Pancreas (tissue), 10 donors: ENCODE results near the gene CRACR2B. TPM values are rescaled to one million over a fixed set of nuclear protein-coding genes. Genes with fewer than 3 reads are reported as not detected.

Source experiments
- ATAC-seq, 4 donors: fragments of 200-7000 bp; cut with Tn5 transposase; one replicate each; pipeline versions ENCODE4 v1.8.0 to v1.9.1; 2020; ENCODE audit warnings: mild to moderate bottlenecking in 4 of 4, moderate library complexity in 4 of 4
- DNase-seq, 6 donors: peaks; one replicate each; pipeline ENCODE4 v3.0.0-alpha.2; 2020
- FAIRE-seq: peaks from 2 replicates; lab custom pipeline; 2012; peaks lifted over from hg19 to GRCh38; lab: Jason Lieb, UNC
- H3K27ac ChIP-seq, 4 donors: fragments of 200-600 bp; sonication (generic); 1 replicate in 3 of 4; 2 replicates in 1 of 4; pipeline versions ENCODE4 v1.5.0 to v1.8.0; 2020
- H3K27me3 ChIP-seq, 4 donors: fragments of 200-600 bp; one replicate each; pipeline ENCODE4 v1.8.0; 2021
- H3K36me3 ChIP-seq, 3 donors: fragments of 200-600 bp; sonication (generic) in 1 of 3; one replicate each; pipeline versions ENCODE4 v1.5.0 to v1.8.0; 2020 to 2021
- H3K4me1 ChIP-seq, 3 donors: fragments of 200-600 bp; one replicate each; pipeline ENCODE4 v1.8.0; 2021
- H3K4me3 ChIP-seq, 4 donors: fragments of 200-600 bp; sonication (generic) in 2 of 4; one replicate each; pipeline versions ENCODE4 v1.5.0 to v1.8.0; 2020 to 2021
- H3K9me3 ChIP-seq, 4 donors: fragments of 200-600 bp; one replicate each; pipeline ENCODE4 v1.8.0; 2021
- WGBS, 2 donors: extraction: QIAGEN DNeasy Blood & Tissue Kit; methylation state at CpG; one replicate each; pipeline ENCODE4 v1.1.7; 2013; 5-methylcytosine and 5-hydroxymethylcytosine counted together
- intact Hi-C, 3 donors: fragments of 100-400 bp; cut with DNase I; formaldehyde crosslinking; loops; one replicate each; pipeline versions ENCODE4 v1.11.1 to v1.14.2; 2022
- polyA plus RNA-seq, 2 donors: library from polyadenylated mRNA; stranded (reverse); fragments of 200-250 nt; gene quantifications; one replicate each; pipeline ENCODE4 v1.2.3, GENCODE V29; 2013
- total RNA-seq, 6 donors: library from RNA; stranded (reverse); fragmentation: NEBNext Ultra II Directional in 4 of 6; extraction: Animal tissue kit (Norgen Biotek cat#: 25700) in 4 of 6; gene quantifications; one replicate each; pipeline versions ENCODE4 v1.2.1 to v1.2.4, GENCODE V29; 2021 to 2023
- TF ChIP-seq, protein P1 (sequence below), 4 donors: fragments of 200-600 bp; sonication (generic) in 3 of 4; IDR thresholded peaks; one replicate each; pipeline versions ENCODE4 v1.5.0 to v1.8.0; 2021; ENCODE audit warnings: antibody characterized with exemption in 4 of 4
- donor health status: healthy with polysubstance abuse.
- donor health status: DM: no; HTN: no; CAD: no; lungs with moderate emphysema.
- donor health status: DM: no; HTN: no; CAD: no.
- donor health status: control.
- donor health status: control.
- donor health status: Bipolar disorder and iron deficiency.
- donor health status: DM: yes; HTN: yes; CAD: no.
- donor health status: DM: no; HTN: no; CAD: no.
- donor health status: DM: no; HTN: no; CAD: no.
- donor health status: DM: yes; HTN: yes; CAD: no.

CRACR2B gene
- 100 to 1,000 TPM in 4 of 6 donors, 10 to 100 TPM in 2; 60.6 to 140 (median 108) TPM for total RNA-seq
- polyA plus RNA-seq, result 100 to 1,000 TPM; 263 to 378 TPM

DNA sequence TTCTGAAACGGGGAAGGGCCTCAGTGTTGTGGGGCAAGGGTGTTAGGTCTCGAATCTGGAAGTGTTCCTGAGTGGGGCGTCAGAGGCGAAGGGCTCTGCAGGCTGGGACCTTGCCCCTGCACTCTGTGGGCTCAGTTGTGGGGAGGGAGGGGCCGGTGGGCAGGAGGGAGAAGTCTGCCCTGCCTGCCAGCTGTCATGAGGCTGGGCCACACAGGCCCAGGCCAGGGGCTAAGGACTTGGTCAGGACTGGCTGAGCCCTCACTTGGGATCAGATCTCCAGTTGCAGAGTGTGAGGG lies at the start of gene CRACR2B:
Gene CRACR2B (plus strand): TSS at position 23 of the 296 bp plus-strand sequence. CDS start 689 bp downstream, outside the sequence.
- no peaks in the 10 kb centered on the region for H3K9me3 ChIP-seq
- no peaks in the 10 kb centered on the region for H3K27me3 ChIP-seq
- peak within 1 kb of the TSS; percentile 51 to 69 (median 60) for H3K4me3 ChIP-seq
- TF ChIP-seq, protein P1, sequence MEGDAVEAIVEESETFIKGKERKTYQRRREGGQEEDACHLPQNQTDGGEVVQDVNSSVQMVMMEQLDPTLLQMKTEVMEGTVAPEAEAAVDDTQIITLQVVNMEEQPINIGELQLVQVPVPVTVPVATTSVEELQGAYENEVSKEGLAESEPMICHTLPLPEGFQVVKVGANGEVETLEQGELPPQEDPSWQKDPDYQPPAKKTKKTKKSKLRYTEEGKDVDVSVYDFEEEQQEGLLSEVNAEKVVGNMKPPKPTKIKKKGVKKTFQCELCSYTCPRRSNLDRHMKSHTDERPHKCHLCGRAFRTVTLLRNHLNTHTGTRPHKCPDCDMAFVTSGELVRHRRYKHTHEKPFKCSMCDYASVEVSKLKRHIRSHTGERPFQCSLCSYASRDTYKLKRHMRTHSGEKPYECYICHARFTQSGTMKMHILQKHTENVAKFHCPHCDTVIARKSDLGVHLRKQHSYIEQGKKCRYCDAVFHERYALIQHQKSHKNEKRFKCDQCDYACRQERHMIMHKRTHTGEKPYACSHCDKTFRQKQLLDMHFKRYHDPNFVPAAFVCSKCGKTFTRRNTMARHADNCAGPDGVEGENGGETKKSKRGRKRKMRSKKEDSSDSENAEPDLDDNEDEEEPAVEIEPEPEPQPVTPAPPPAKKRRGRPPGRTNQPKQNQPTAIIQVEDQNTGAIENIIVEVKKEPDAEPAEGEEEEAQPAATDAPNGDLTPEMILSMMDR (IDR thresholded peaks at IDR 0.05), result no peak
- DNase-seq (no peak), ATAC-seq (peak; percentile 0 to 4 (median 1)), FAIRE-seq (no peak)
- 14 to 25% methylated on average over 5 of the region's 5 CpGs for WGBS, 2 donors
- intact Hi-C loops, result no loop called here
- H3K27ac ChIP-seq, result peak within 1 kb of the TSS; percentile 88 to 97 (median 91)
- peaks cover 20 to 43% (median 34%) of the 10 kb centered on the region in 3 donors for H3K4me1 ChIP-seq
- H3K36me3 ChIP-seq, result peaks cover 0 to 10% (median 6%) of the 10 kb centered on the region in 3 donors

GRCh38 chr11:778976-779954 lies 48.5 kb upstream of the CRACR2B start:
- intact Hi-C loops, result no loop called here
- DNase-seq, result peak in 4 of 6 donors; percentile 10 to 72 (median 28)
- ATAC-seq, result no peak
- Histone ChIP-seq H3K4me3 (no peak overlapping the region), H3K4me1 (peaks cover 0 to 14% (median 6%) of the 10 kb centered on the region in 3 donors), H3K27ac (no peak overlapping the region), H3K36me3 (no peaks in the 10 kb centered on the region), H3K9me3 (no peaks in the 10 kb centered on the region), H3K27me3 (no peaks in the 10 kb centered on the region)
- TF ChIP-seq, protein P1 (IDR thresholded peaks at IDR 0.05), result no peak
- no peak for FAIRE-seq
- WGBS, 2 donors, result 92 to 93% methylated on average over 23 of the region's 23 CpGs

- Histone ChIP-seq H3K9me3 (no peaks in the 10 kb centered on the region), H3K27me3 (no peaks in the 10 kb centered on the region), H3K4me1 (peaks cover 0 to 14% (median 6%) of the 10 kb centered on the region in 3 donors), H3K4me3 (no peak overlapping the region), H3K27ac (no peak overlapping the region), H3K36me3 (no peaks in the 10 kb centered on the region)
- DNase-seq (peak in 2 of 6 donors; percentile 2 to 70), ATAC-seq (no peak), FAIRE-seq (no peak)
- TF ChIP-seq, protein P1 (IDR thresholded peaks at IDR 0.05), result no peak
- WGBS, 2 donors, result 96 to 97% methylated on average over 16 of the region's 16 CpGs
- intact Hi-C loops, result no loop called here
Measured at GRCh38 chr11:779955-780532, 47.7 kb upstream of the CRACR2B start.

- DNase-seq (peak in 3 of 6 donors; percentile 8 to 78 (median 40)), ATAC-seq (no peak), FAIRE-seq (no peak)
- Histone ChIP-seq H3K4me1 (peaks cover 0 to 6% (median 0%) of the 10 kb centered on the region in 3 donors), H3K9me3 (no peaks in the 10 kb centered on the region), H3K36me3 (no peaks in the 10 kb centered on the region), H3K27ac (no peak overlapping the region), H3K4me3 (no peak overlapping the region), H3K27me3 (no peaks in the 10 kb centered on the region)
- WGBS, 2 donors, result 72 to 78% methylated on average over 36 of the region's 36 CpGs
- intact Hi-C loops, result no loop called here
- TF ChIP-seq, protein P1 (IDR thresholded peaks at IDR 0.05), result no peak
Measured at GRCh38 chr11:782264-783174, 45.2 kb upstream of the CRACR2B start.
